WERI-Rb-1 (cell line): ENCODE measurements around the gene CHMP1A.

ENCODE experiments used
- DNase-seq: peaks from one replicate; pipeline ENCODE4 v3.0.0-alpha.2; 2020
- H3K27ac ChIP-seq: fragments of 250-450 bp; sonication (Bioruptor Pico); 2 replicates; pipeline ENCODE4 v1.5.1; 2020; ENCODE audit warnings: mild to moderate bottlenecking, moderate library complexity
- H3K27me3 ChIP-seq: fragments of 250-450 bp; sonication (Bioruptor Pico); 2 replicates; pipeline ENCODE4 v1.5.1; 2021; ENCODE audit warnings: mild to moderate bottlenecking, low read depth, moderate library complexity; ENCODE audit not compliant: insufficient read depth, severe bottlenecking
- H3K36me3 ChIP-seq: fragments of 250-450 bp; sonication (Bioruptor Pico); 2 replicates; pipeline ENCODE4 v1.5.1; 2020; ENCODE audit warnings: mild to moderate bottlenecking, moderate library complexity
- H3K4me3 ChIP-seq: 2 replicates; pipeline ENCODE4 v1.5.1; 2011; ENCODE audit warnings: low read depth, mild to moderate bottlenecking, control low read depth, low read length
- H3K9me3 ChIP-seq: fragments of 250-450 bp; sonication (Bioruptor Pico); 2 replicates; pipeline ENCODE4 v1.5.1; 2021; ENCODE audit warnings: mild to moderate bottlenecking, moderate library complexity; ENCODE audit not compliant: severe bottlenecking
- CTCF ChIP-seq: IDR thresholded peaks from 2 replicates; pipeline ENCODE4 v1.5.1; 2011; ENCODE audit warnings: low read depth, mild to moderate bottlenecking, control low read depth, inconsistent platforms, low read length

Gene CHMP1A

GRCh38 chr16:89618109-89618998 lies 39.2 kb downstream of the CHMP1A start:
- Histone ChIP-seq H3K27ac (no peak overlapping the region), H3K36me3 (no peaks in the 10 kb centered on the region), H3K9me3 (no peaks in the 10 kb centered on the region), H3K4me3 (no peak overlapping the region), H3K27me3 (no peaks in the 10 kb centered on the region)
- no peak for DNase-seq
- TF ChIP-seq CTCF, result no peak

GRCh38 chr16:89617036-89617435 lies 40.5 kb downstream of the CHMP1A start:
- Histone ChIP-seq H3K27ac (no peak overlapping the region), H3K4me3 (no peak overlapping the region), H3K36me3 (no peaks in the 10 kb centered on the region), H3K27me3 (no peaks in the 10 kb centered on the region), H3K9me3 (no peaks in the 10 kb centered on the region)
- no peak for DNase-seq
- TF ChIP-seq CTCF, result no peak

GRCh38 chr16:89616623-89617022 lies 40.9 kb downstream of the CHMP1A start:
- Histone ChIP-seq H3K9me3 (no peaks in the 10 kb centered on the region), H3K27me3 (no peaks in the 10 kb centered on the region), H3K36me3 (no peaks in the 10 kb centered on the region), H3K4me3 (no peak overlapping the region), H3K27ac (no peak overlapping the region)
- DNase-seq, result no peak
- no peak for TF ChIP-seq CTCF

GRCh38 chr16:89615596-89616090 lies 41.9 kb downstream of the CHMP1A start:
- Histone ChIP-seq H3K27me3 (no peaks in the 10 kb centered on the region), H3K36me3 (no peaks in the 10 kb centered on the region), H3K4me3 (no peak overlapping the region), H3K27ac (no peak overlapping the region), H3K9me3 (no peaks in the 10 kb centered on the region)
- no peak for DNase-seq
- TF ChIP-seq CTCF, result peak; percentile 49

- no peak overlapping the region for H3K27ac ChIP-seq
Measured at GRCh38 chr16:89615176-89615575, 42.3 kb downstream of the CHMP1A start.

More at GRCh38 chr16:89615176-89615575, 42.3 kb downstream of the CHMP1A start:
- H3K9me3 ChIP-seq, result no peaks in the 10 kb centered on the region
- TF ChIP-seq CTCF, result no peak
- H3K27me3 ChIP-seq, result no peaks in the 10 kb centered on the region
- H3K36me3 ChIP-seq, result no peaks in the 10 kb centered on the region
- no peak overlapping the region for H3K4me3 ChIP-seq
- no peak for DNase-seq
